SK-N-SH treated with all-trans-retinoic acid at 6 μM for 48 hours (cell line): ENCODE results near the gene EPB41L2.

Source experiments
- ATAC-seq: fragments of 200-7000 bp; cut with Tn5 transposase; 3 replicates; pipeline ENCODE4 v1.9.1; 2020; ENCODE audit warnings: mild to moderate bottlenecking, moderate library complexity
- ARNTL ChIP-seq: fragments of 450-650 bp; formaldehyde crosslinking; IDR thresholded peaks from 2 replicates; pipeline ENCODE4 v1.5.0; 2020; ENCODE audit warnings: low read depth, mild to moderate bottlenecking, moderate library complexity, borderline replicate concordance
- BACH2 ChIP-seq: fragments of 250-450 bp; sonication (Bioruptor Pico); IDR thresholded peaks from 2 replicates; pipeline ENCODE4 v1.9.0; 2021; ENCODE audit warnings: mild to moderate bottlenecking, borderline replicate concordance
- CREB5 ChIP-seq: fragments of 250-450 bp; sonication (Bioruptor Pico); IDR thresholded peaks from 2 replicates; pipeline ENCODE4 v1.5.1; 2020; ENCODE audit warnings: low read depth, mild to moderate bottlenecking, moderate library complexity
- CSDC2 ChIP-seq: fragments of 250-450 bp; sonication (Bioruptor Pico); IDR thresholded peaks from 2 replicates; pipeline ENCODE4 v1.5.0; 2020; ENCODE audit warnings: mild to moderate bottlenecking, moderate library complexity
- CSRNP3 ChIP-seq: fragments of 250-450 bp; sonication (Bioruptor Pico); IDR thresholded peaks from 2 replicates; pipeline ENCODE4 v1.5.1; 2021; ENCODE audit warnings: mild to moderate bottlenecking, moderate library complexity
- ESRRG ChIP-seq: fragments of 250-450 bp; sonication (Bioruptor Pico); IDR thresholded peaks from 2 replicates; pipeline ENCODE4 v1.6.1; 2021; ENCODE audit warnings: mild to moderate bottlenecking
- GLIS3 ChIP-seq: fragments of 250-450 bp; sonication (Bioruptor Pico); IDR thresholded peaks from 2 replicates; pipeline ENCODE4 v1.5.0; 2020; ENCODE audit warnings: mild to moderate bottlenecking, moderate library complexity
- ISL1 ChIP-seq: fragments of 250-450 bp; sonication (Bioruptor Pico); IDR thresholded peaks from 2 replicates; pipeline ENCODE4 v2.1.2; 2022; ENCODE audit warnings: mild to moderate bottlenecking, moderate library complexity
- OSR1 ChIP-seq: fragments of 250-450 bp; sonication (Bioruptor Pico); IDR thresholded peaks from 2 replicates; pipeline ENCODE4 v1.8.0; 2022; ENCODE audit warnings: moderate library complexity, mild to moderate bottlenecking, inconsistent platforms
- PATZ1 ChIP-seq: fragments of 250-450 bp; sonication (Bioruptor Pico); IDR thresholded peaks from 2 replicates; pipeline ENCODE4 v1.8.0; 2020; ENCODE audit warnings: mild to moderate bottlenecking, moderate library complexity, borderline replicate concordance
- POU6F1 ChIP-seq: fragments of 250-450 bp; sonication (Bioruptor Pico); IDR thresholded peaks from 2 replicates; pipeline ENCODE4 v1.8.0; 2021; ENCODE audit warnings: low read depth, mild to moderate bottlenecking, moderate library complexity, borderline replicate concordance
- PPARA ChIP-seq: fragments of 250-450 bp; sonication (Bioruptor Pico); IDR thresholded peaks from 2 replicates; pipeline ENCODE4 v1.5.0; 2020; ENCODE audit warnings: mild to moderate bottlenecking, borderline replicate concordance
- RARB ChIP-seq: fragments of 250-450 bp; sonication (Bioruptor Pico); IDR thresholded peaks from 2 replicates; pipeline ENCODE4 v1.8.0; 2021; ENCODE audit warnings: mild to moderate bottlenecking, moderate library complexity
- SNAI2 ChIP-seq: fragments of 250-450 bp; sonication (Bioruptor Pico); IDR thresholded peaks from 2 replicates; pipeline ENCODE4 v1.5.0; 2020; ENCODE audit warnings: mild to moderate bottlenecking, moderate library complexity
- TCF4 ChIP-seq: fragments of 250-450 bp; sonication (Bioruptor Pico); IDR thresholded peaks from 2 replicates; pipeline ENCODE4 v1.8.0; 2021; ENCODE audit warnings: mild to moderate bottlenecking, moderate library complexity, borderline replicate concordance
- TOX ChIP-seq: fragments of 250-450 bp; sonication (Bioruptor Pico); IDR thresholded peaks from 2 replicates; pipeline ENCODE4 v1.8.0; 2021; ENCODE audit warnings: mild to moderate bottlenecking, moderate library complexity, borderline replicate concordance
- TSHZ2 ChIP-seq: fragments of 250-450 bp; sonication (Bioruptor Pico); IDR thresholded peaks from 2 replicates; pipeline ENCODE4 v1.5.0; 2020; ENCODE audit warnings: mild to moderate bottlenecking, moderate library complexity
- ZC3H10 ChIP-seq: fragments of 250-450 bp; sonication (Bioruptor Pico); IDR thresholded peaks from 2 replicates; pipeline ENCODE4 v1.5.1; 2021; ENCODE audit warnings: mild to moderate bottlenecking, moderate library complexity
- ZFP30 ChIP-seq: fragments of 450-650 bp; formaldehyde crosslinking; IDR thresholded peaks from 2 replicates; pipeline ENCODE4 v1.5.0; 2022; ENCODE audit warnings: mild to moderate bottlenecking, moderate library complexity
- ZNF565 ChIP-seq: fragments of 450-650 bp; formaldehyde crosslinking; conservative IDR thresholded peaks from 2 replicates; pipeline ENCODE4 v1.5.0; 2020; ENCODE audit warnings: low read depth, mild to moderate bottlenecking, moderate library complexity
- ZNF70 ChIP-seq: fragments of 450-650 bp; formaldehyde crosslinking; IDR thresholded peaks from 2 replicates; pipeline ENCODE4 v1.5.0; 2020; ENCODE audit warnings: mild to moderate bottlenecking, moderate library complexity
- ZNF8 ChIP-seq: fragments of 450-650 bp; formaldehyde crosslinking; IDR thresholded peaks from 2 replicates; pipeline ENCODE4 v1.5.0; 2020; ENCODE audit warnings: mild to moderate bottlenecking, moderate library complexity

Gene EPB41L2

GRCh38 chr6:131037194-131037897 is 25.7 kb downstream of the EPB41L2 start:
- ATAC-seq = no peak
- TF ChIP-seq BACH2 = no peak
- no peak for TF ChIP-seq ZNF565
- no peak for TF ChIP-seq PPARA (CRISPR knock-in tag)
- no peak for TF ChIP-seq ZNF8
- TF ChIP-seq RARB (CRISPR knock-in tag) = no peak
- TF ChIP-seq TCF4 (CRISPR knock-in tag) = no peak
- TF ChIP-seq ISL1 = no peak
- TF ChIP-seq GLIS3 (CRISPR knock-in tag) = no peak
- TF ChIP-seq SNAI2 = no peak
- no peak for TF ChIP-seq OSR1

- no peak for TF ChIP-seq ZFP30 (CRISPR knock-in tag)
- TF ChIP-seq ZC3H10 (CRISPR knock-in tag) = no peak
- no peak for TF ChIP-seq SNAI2
- TF ChIP-seq PATZ1 (CRISPR knock-in tag) = no peak
- TF ChIP-seq CSRNP3 (CRISPR knock-in tag) = no peak
- no peak for TF ChIP-seq CSDC2 (CRISPR knock-in tag)
- TF ChIP-seq ARNTL (CRISPR knock-in tag) = no peak
- TF ChIP-seq TOX (CRISPR knock-in tag) = no peak
- TF ChIP-seq ZNF565 = no peak
- no peak for TF ChIP-seq RARB (CRISPR knock-in tag)
- no peak for TF ChIP-seq CREB5
- no peak for TF ChIP-seq BACH2
- TF ChIP-seq TCF4 (CRISPR knock-in tag) = no peak
- no peak for TF ChIP-seq GLIS3 (CRISPR knock-in tag)
- TF ChIP-seq TSHZ2 = no peak
- no peak for TF ChIP-seq ESRRG
- ATAC-seq = no peak
These were observed 26.4 kb downstream of the EPB41L2 start for GRCh38 chr6:131036601-131037000.

GRCh38 chr6:131036143-131036542 is 26.9 kb downstream of the EPB41L2 start:
- no peak for ATAC-seq
- TF ChIP-seq SNAI2 (no peak), OSR1 (no peak), CREB5 (no peak), ZFP30 (CRISPR knock-in tag) (no peak), TSHZ2 (no peak), ESRRG (no peak), CSDC2 (CRISPR knock-in tag) (no peak), ZNF8 (no peak), ZNF70 (CRISPR knock-in tag) (no peak), ARNTL (CRISPR knock-in tag) (no peak), ZC3H10 (CRISPR knock-in tag) (no peak), RARB (CRISPR knock-in tag) (no peak), POU6F1 (CRISPR knock-in tag) (no peak), CSRNP3 (CRISPR knock-in tag) (no peak)
